Measurements from ENCODE around the gene CERS6.

The CERS6 gene

GRCh38 chr2:168678153-168678853 is 222.2 kb downstream of the CERS6 start:
- in situ Hi-C loops (cut with HindIII; ENCODE audit: low sequenced_read_pairs): no loop called here
- TF ChIP-seq CTCF (IDR thresholded peaks at IDR 0.05; ENCODE audit: low read depth, low read length): no peak
- DNase-seq (ENCODE audit: low read depth, low spot score): no peak
- H3K4me3 ChIP-seq (ENCODE audit: low read depth, low read length): no peak overlapping the region

- in situ Hi-C loops (cut with HindIII; ENCODE audit: low sequenced_read_pairs): no loop called here
- H3K4me3 ChIP-seq (ENCODE audit: low read depth, low read length): no peak overlapping the region
- no peak for DNase-seq (ENCODE audit: low read depth, low spot score)
- no peak for TF ChIP-seq CTCF (IDR thresholded peaks at IDR 0.05; ENCODE audit: low read depth, low read length)
Observed at GRCh38 chr2:168679081-168679480, 223.0 kb downstream of the CERS6 start.

GRCh38 chr2:168679741-168680310 is 223.8 kb downstream of the CERS6 start:
- no peak overlapping the region for H3K4me3 ChIP-seq (ENCODE audit: low read depth, low read length)

GRCh38 chr2:168683996-168684395 is 227.9 kb downstream of the CERS6 start:
- no peak for DNase-seq (ENCODE audit: low read depth, low spot score)
- in situ Hi-C loops (cut with HindIII; ENCODE audit: low sequenced_read_pairs): no loop called here
- TF ChIP-seq CTCF (IDR thresholded peaks at IDR 0.05; ENCODE audit: low read depth, low read length): no peak
- no peak overlapping the region for H3K4me3 ChIP-seq (ENCODE audit: low read depth, low read length)

More at GRCh38 chr2:168679741-168680310, 223.8 kb downstream of the CERS6 start:
- no peak for TF ChIP-seq CTCF (IDR thresholded peaks at IDR 0.05; ENCODE audit: low read depth, low read length)
- in situ Hi-C loops (cut with HindIII; ENCODE audit: low sequenced_read_pairs): no loop called here
- DNase-seq (ENCODE audit: low read depth, low spot score): no peak

- in situ Hi-C loops (cut with HindIII; ENCODE audit: low sequenced_read_pairs): no loop called here
- H3K4me3 ChIP-seq (ENCODE audit: low read depth, low read length): no peak overlapping the region
- TF ChIP-seq CTCF (IDR thresholded peaks at IDR 0.05; ENCODE audit: low read depth, low read length): no peak
- peak; percentile 19 for DNase-seq (ENCODE audit: low read depth, low spot score)
Observed at GRCh38 chr2:168684921-168685599, 229.0 kb downstream of the CERS6 start.

GRCh38 chr2:168685600-168686451 is 229.8 kb downstream of the CERS6 start:
- no peak overlapping the region for H3K4me3 ChIP-seq (ENCODE audit: low read depth, low read length)
- peak; percentile 22 for DNase-seq (ENCODE audit: low read depth, low spot score)
- in situ Hi-C loops (cut with HindIII; ENCODE audit: low sequenced_read_pairs): no loop called here
- no peak for TF ChIP-seq CTCF (IDR thresholded peaks at IDR 0.05; ENCODE audit: low read depth, low read length)
